Fibroblast of lung (primary cell): ENCODE results near the gene INO80E.

Experiments used
- EZH2 ChIP-seq: IDR thresholded peaks from 2 replicates; pipeline ENCODE4 v1.5.1; 2012; ENCODE audit warnings: low read length, control low read depth, mild to moderate bottlenecking; ENCODE audit errors: missing control alignments
- TF ChIP-seq, protein P1 (sequence below), 2 donors: IDR thresholded peaks in 1 of 2; conservative IDR thresholded peaks in 1 of 2; 1 replicate in 1 of 2; 2 replicates in 1 of 2; pipeline ENCODE4 v1.5.1; 2011 to 2012; ENCODE audit warnings: low read length in 2 of 2, control low read depth in 1 of 2, inconsistent platforms in 1 of 2, low read depth in 1 of 2, mild to moderate bottlenecking in 1 of 2

- TF ChIP-seq, protein P1, sequence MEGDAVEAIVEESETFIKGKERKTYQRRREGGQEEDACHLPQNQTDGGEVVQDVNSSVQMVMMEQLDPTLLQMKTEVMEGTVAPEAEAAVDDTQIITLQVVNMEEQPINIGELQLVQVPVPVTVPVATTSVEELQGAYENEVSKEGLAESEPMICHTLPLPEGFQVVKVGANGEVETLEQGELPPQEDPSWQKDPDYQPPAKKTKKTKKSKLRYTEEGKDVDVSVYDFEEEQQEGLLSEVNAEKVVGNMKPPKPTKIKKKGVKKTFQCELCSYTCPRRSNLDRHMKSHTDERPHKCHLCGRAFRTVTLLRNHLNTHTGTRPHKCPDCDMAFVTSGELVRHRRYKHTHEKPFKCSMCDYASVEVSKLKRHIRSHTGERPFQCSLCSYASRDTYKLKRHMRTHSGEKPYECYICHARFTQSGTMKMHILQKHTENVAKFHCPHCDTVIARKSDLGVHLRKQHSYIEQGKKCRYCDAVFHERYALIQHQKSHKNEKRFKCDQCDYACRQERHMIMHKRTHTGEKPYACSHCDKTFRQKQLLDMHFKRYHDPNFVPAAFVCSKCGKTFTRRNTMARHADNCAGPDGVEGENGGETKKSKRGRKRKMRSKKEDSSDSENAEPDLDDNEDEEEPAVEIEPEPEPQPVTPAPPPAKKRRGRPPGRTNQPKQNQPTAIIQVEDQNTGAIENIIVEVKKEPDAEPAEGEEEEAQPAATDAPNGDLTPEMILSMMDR (conservative IDR thresholded peaks at IDR 0.05 in 1 of 2, IDR thresholded peaks at IDR 0.05 in 1 of 2; ENCODE audit: low read depth in 1 of 2, low read length in 2 of 2) = no peak
- no peak for TF ChIP-seq EZH2
Measured at GRCh38 chr16:29985271-29985811, 10.7 kb upstream of the INO80E start.
